IMR-90 (cell line): ENCODE measurements around the gene PCBP3. TPM values are rescaled to one million over a fixed set of nuclear protein-coding genes. Genes with fewer than 3 reads are reported as not detected.

Source experiments
- ATAC-seq: fragments of 200-7000 bp; cut with Tn5 transposase; 2 replicates; pipeline ENCODE4 v1.9.1; 2020; ENCODE audit warnings: low read depth, mild to moderate bottlenecking, moderate library complexity
- BruUV-seq: library from RNA; stranded (reverse); fragments of 400-500 nt; replicated peaks from 2 replicates; lab custom pipeline; 2021; lab: Mats Ljungman, UMichigan
- CTCF ChIA-PET: fragments of 300-600 bp; formaldehyde crosslinking; extraction: SDS; loops from one replicate; lab custom pipeline; 2021; ENCODE audit warnings: antibody characterized with exemption; lab: Yijun Ruan, JAX
- POLR2A ChIA-PET: fragments of 300-600 bp; sonication (Branson Sonifier 250); formaldehyde crosslinking; loops from one replicate; lab custom pipeline; 2022; ENCODE audit warnings: antibody characterized with exemption; ENCODE audit not compliant: unreplicated experiment; lab: Charles Lee
- DNase-seq: peaks from one replicate; pipeline ENCODE4 v3.0.0; 2013
- H2AFZ ChIP-seq: replicated peaks from 2 replicates; pipeline ENCODE3; 2013; ENCODE audit warnings: low read length, mild to moderate bottlenecking; ENCODE audit not compliant: poor library complexity
- H2AK5ac ChIP-seq: 2 replicates; pipeline ENCODE4 v1.6.1; 2013; ENCODE audit warnings: low read depth, low read length, inconsistent platforms
- H2AK9ac ChIP-seq: replicated peaks from 2 replicates; pipeline ENCODE3; 2013; ENCODE audit warnings: mild to moderate bottlenecking, low read depth, low read length, moderate library complexity; ENCODE audit not compliant: poor library complexity
- H2BK120ac ChIP-seq: 2 replicates; pipeline ENCODE4 v1.6.1; 2013; ENCODE audit warnings: low read depth, low read length, inconsistent platforms
- H2BK15ac ChIP-seq: 3 replicates; pipeline ENCODE4 v1.6.1; 2013; ENCODE audit warnings: low read depth, low read length, inconsistent platforms
- H2BK20ac ChIP-seq: 2 replicates; pipeline ENCODE4 v1.6.1; 2013; ENCODE audit warnings: low read depth, mild to moderate bottlenecking, inconsistent platforms, low read length, moderate library complexity
- H2BK5ac ChIP-seq: 2 replicates; pipeline ENCODE4 v1.6.1; 2013; ENCODE audit warnings: mild to moderate bottlenecking, low read depth, low read length, inconsistent platforms; ENCODE audit not compliant: poor library complexity, severe bottlenecking
- H3K14ac ChIP-seq: replicated peaks from 2 replicates; pipeline ENCODE4 v1.6.1; 2013; ENCODE audit warnings: low read depth, low read length, inconsistent platforms
- H3K18ac ChIP-seq: 2 replicates; pipeline ENCODE4 v1.6.1; 2013; ENCODE audit warnings: low read depth, low read length, control low read depth
- H3K23ac ChIP-seq: 2 replicates; pipeline ENCODE4 v1.6.1; 2013; ENCODE audit warnings: low read depth, low read length, inconsistent platforms
- H3K27ac ChIP-seq: 2 replicates; pipeline ENCODE4 v1.5.1; 2013; ENCODE audit warnings: mild to moderate bottlenecking, control low read depth, low read length; ENCODE audit not compliant: insufficient read depth
- H3K27me3 ChIP-seq: 2 replicates; pipeline ENCODE4 v1.6.1; 2013; ENCODE audit warnings: low read length; ENCODE audit not compliant: control insufficient read depth, insufficient read depth
- H3K36me3 ChIP-seq: 2 replicates; pipeline ENCODE4 v1.6.1; 2013; ENCODE audit warnings: low read length, mixed read lengths; ENCODE audit not compliant: control insufficient read depth, insufficient read depth
- H3K4ac ChIP-seq: 2 replicates; pipeline ENCODE4 v1.6.1; 2013; ENCODE audit warnings: low read depth, low read length, inconsistent platforms
- H3K4me1 ChIP-seq: 2 replicates; pipeline ENCODE4 v1.6.1; 2013; ENCODE audit warnings: low read length, mixed read lengths; ENCODE audit not compliant: control insufficient read depth, insufficient read depth
- H3K4me2 ChIP-seq: 2 replicates; pipeline ENCODE4 v1.6.1; 2013; ENCODE audit warnings: low read depth, mild to moderate bottlenecking, control low read depth, low read length, moderate library complexity
- H3K4me3 ChIP-seq: 2 replicates; pipeline ENCODE4 v1.5.1; 2013; ENCODE audit warnings: low read depth, mild to moderate bottlenecking, control low read depth, low read length, moderate library complexity; ENCODE audit not compliant: insufficient read depth
- H3K56ac ChIP-seq: 2 replicates; pipeline ENCODE4 v1.6.1; 2013; ENCODE audit warnings: low read length, inconsistent platforms; ENCODE audit not compliant: insufficient read depth; ENCODE audit errors: extremely low read depth
- H3K79me1 ChIP-seq, 2 experiments: 2 replicates each; pipeline ENCODE4 v1.6.1; 2013; ENCODE audit warnings: low read length in 2 of 2, inconsistent platforms in 1 of 2, low read depth in 1 of 2
- H3K9ac ChIP-seq: 2 replicates; pipeline ENCODE4 v1.6.1; 2013; ENCODE audit warnings: low read depth, low read length, control low read depth
- H3K9me1 ChIP-seq: 2 replicates; pipeline ENCODE4 v1.6.1; 2013; ENCODE audit warnings: low read length, inconsistent platforms; ENCODE audit not compliant: insufficient read depth
- H3K9me3 ChIP-seq: 2 replicates; pipeline ENCODE4 v1.6.1; 2013; ENCODE audit warnings: low read length; ENCODE audit not compliant: control insufficient read depth, insufficient read depth
- H4K20me1 ChIP-seq: 2 replicates; pipeline ENCODE4 v1.6.1; 2013; ENCODE audit warnings: low read length, inconsistent platforms; ENCODE audit not compliant: insufficient read depth
- H4K5ac ChIP-seq: 2 replicates; pipeline ENCODE4 v1.6.1; 2013; ENCODE audit warnings: mild to moderate bottlenecking, low read depth, low read length, control low read depth
- H4K8ac ChIP-seq, 2 experiments: 2 replicates each; pipeline ENCODE4 v1.6.1; 2013; ENCODE audit warnings: low read depth in 2 of 2, low read length in 2 of 2, control low read depth in 1 of 2, inconsistent platforms in 1 of 2
- H4K91ac ChIP-seq: 2 replicates; pipeline ENCODE4 v1.6.1; 2013; ENCODE audit warnings: low read depth, low read length, inconsistent platforms; ENCODE audit not compliant: insufficient read depth
- FOS ChIP-seq: fragments of 150-350 bp; IDR thresholded peaks from 2 replicates; pipeline ENCODE4 v1.6.1; 2016; ENCODE audit warnings: low read depth, low read length
- MXI1 ChIP-seq: IDR thresholded peaks from 2 replicates; pipeline ENCODE4 v1.6.1; 2012; ENCODE audit warnings: low read depth, mild to moderate bottlenecking, low read length, moderate library complexity, borderline replicate concordance
- POLR2A ChIP-seq: IDR thresholded peaks from 2 replicates; pipeline ENCODE4 v1.6.1; 2012; ENCODE audit warnings: mild to moderate bottlenecking, low read depth, low read length
- RAD21 ChIP-seq: IDR thresholded peaks from 2 replicates; pipeline ENCODE4 v1.6.1; 2012; ENCODE audit warnings: low read length, improper control_type of control experiment
- RCOR1 ChIP-seq: IDR thresholded peaks from 2 replicates; pipeline ENCODE4 v1.6.1; 2012; ENCODE audit warnings: mild to moderate bottlenecking, low read length, improper control_type of control experiment; ENCODE audit not compliant: insufficient replicate concordance
- WGBS, 2 experiments: methylation state at CpG; one replicate each; pipeline versions ENCODE4 v1.1.5 to v1.1.7; 2013; ENCODE audit warnings: missing lambda C conversion rate in 2 of 2; ENCODE audit not compliant: insufficient read length in 1 of 2; ENCODE audit errors: extremely low coverage in 2 of 2; 5-methylcytosine and 5-hydroxymethylcytosine counted together
- dilution Hi-C: fragments of 300-500 bp; cut with HindIII; formaldehyde crosslinking; loops from one replicate; pipeline ENCODE4 v1.14.3; 2018; ENCODE audit warnings: low sequenced_read_pairs; ENCODE audit not compliant: unreplicated experiment
- in situ Hi-C: fragments of 300-500 bp; cut with MboI; formaldehyde crosslinking; loops from 3 replicates; pipeline ENCODE4 v1.14.3; 2019; ENCODE audit warnings: low sequenced_read_pairs, inconsistent platforms, mixed read lengths
- intact Hi-C: fragments of 100-400 bp; cut with micrococcal nuclease; formaldehyde crosslinking; loops from 2 replicates; pipeline ENCODE4 v1.10.0; 2022
- polyA plus RNA-seq, 3 experiments: library from polyadenylated mRNA; depleted of rRNA; stranded (reverse); fragments of >200 nt; gene quantifications; 2 replicates each; pipeline ENCODE4 v1.2.3, GENCODE V29; 2012; ENCODE audit warnings: low replicate concordance in 1 of 3
- total RNA-seq: library from RNA; depleted of rRNA; stranded (reverse); fragments of >200 nt; gene quantifications from 2 replicates; pipeline ENCODE4 v1.2.3, GENCODE V29; 2012
- TF ChIP-seq, protein P1 (sequence below): conservative IDR thresholded peaks from 2 replicates; pipeline ENCODE4 v1.5.1; 2012; ENCODE audit warnings: mild to moderate bottlenecking, low read depth, low read length, improper control_type of control experiment

PCBP3 gene
- total and polyA plus RNA-seq, 2 of the 4 experiments (the other 2 are of a cell fraction) = 2.9 to 3.9 TPM

- Histone ChIP-seq H2BK5ac (no peak overlapping the region), H3K4me1 (peaks cover 12% of the 10 kb centered on the region), H4K91ac (no peak overlapping the region), H3K4ac (no peak overlapping the region), H4K5ac (no peak overlapping the region), H2AK5ac (no peak overlapping the region), H3K27me3 (peaks cover 35% of the 10 kb centered on the region), H2AK9ac (no peak overlapping the region), H3K9me1 (peaks cover 3% of the 10 kb centered on the region; the same call in 1 of the 2 replicates), H3K27ac (no peak overlapping the region), H2BK120ac (no peak overlapping the region), H3K18ac (no peak overlapping the region), H2AFZ (no peak overlapping the region), H3K4me3 (no peak overlapping the region), H3K23ac (no peak overlapping the region), H3K56ac (no peak overlapping the region), H4K8ac (no peak overlapping the region), H2BK20ac (no peak overlapping the region), H3K9ac (no peak overlapping the region), H3K79me1 (no peaks in the 10 kb centered on the region), H4K20me1 (peaks cover 10% of the 10 kb centered on the region), H3K9me3 (no peaks in the 10 kb centered on the region), H3K4me2 (no peak overlapping the region), H3K14ac (no peak overlapping the region), H3K36me3 (no peaks in the 10 kb centered on the region), H2BK15ac (no peak overlapping the region)
- ATAC-seq (no peak), DNase-seq (no peak)
- dilution Hi-C loops = no loop called here
- ChIA-PET POLR2A (no interaction called here), CTCF (no interaction called here)
- intact Hi-C loops = loop anchor here (2.0 to 5.0 kb wide), 2 partner anchors 29 to 56 kb away; partner anchors contain the start of gene PCBP3
- WGBS, 2 experiments = 92% methylated on average over 2 of the region's 6 CpGs; no CpG with 5 or more reads in 1 of the 2 experiments
- TF ChIP-seq FOS (no peak), MXI1 (no peak), RAD21 (no peak), POLR2A (no peak), RCOR1 (no peak)
- TF ChIP-seq, protein P1, sequence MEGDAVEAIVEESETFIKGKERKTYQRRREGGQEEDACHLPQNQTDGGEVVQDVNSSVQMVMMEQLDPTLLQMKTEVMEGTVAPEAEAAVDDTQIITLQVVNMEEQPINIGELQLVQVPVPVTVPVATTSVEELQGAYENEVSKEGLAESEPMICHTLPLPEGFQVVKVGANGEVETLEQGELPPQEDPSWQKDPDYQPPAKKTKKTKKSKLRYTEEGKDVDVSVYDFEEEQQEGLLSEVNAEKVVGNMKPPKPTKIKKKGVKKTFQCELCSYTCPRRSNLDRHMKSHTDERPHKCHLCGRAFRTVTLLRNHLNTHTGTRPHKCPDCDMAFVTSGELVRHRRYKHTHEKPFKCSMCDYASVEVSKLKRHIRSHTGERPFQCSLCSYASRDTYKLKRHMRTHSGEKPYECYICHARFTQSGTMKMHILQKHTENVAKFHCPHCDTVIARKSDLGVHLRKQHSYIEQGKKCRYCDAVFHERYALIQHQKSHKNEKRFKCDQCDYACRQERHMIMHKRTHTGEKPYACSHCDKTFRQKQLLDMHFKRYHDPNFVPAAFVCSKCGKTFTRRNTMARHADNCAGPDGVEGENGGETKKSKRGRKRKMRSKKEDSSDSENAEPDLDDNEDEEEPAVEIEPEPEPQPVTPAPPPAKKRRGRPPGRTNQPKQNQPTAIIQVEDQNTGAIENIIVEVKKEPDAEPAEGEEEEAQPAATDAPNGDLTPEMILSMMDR = no peak
- no TSS peak for BruUV-seq
- in situ Hi-C loops = no loop called here
These were observed 30.1 kb upstream of the PCBP3 start for GRCh38 chr21:45613396-45613795.
